Prostate gland (tissue), 2 donors: ENCODE measurements around the gene MYOZ2.

Source experiments
- CTCF ChIP-seq, 4 experiments: fragments of 200-600 bp in 2 of 4; fragments of 450-650 bp in 2 of 4; sonication (generic) in 2 of 4; IDR thresholded peaks; 1 replicate in 3 of 4; 2 replicates in 1 of 4; pipeline ENCODE4 v1.5.1; 2016 to 2019; ENCODE audit warnings: antibody characterized with exemption in 4 of 4, mild to moderate bottlenecking in 2 of 4, moderate library complexity in 2 of 4
- POLR2A ChIP-seq: fragments of 450-650 bp; IDR thresholded peaks from one replicate; pipeline ENCODE4 v1.6.1; 2016; ENCODE audit warnings: antibody characterized with exemption, mild to moderate bottlenecking
- POLR2AphosphoS5 ChIP-seq: sonication (generic); formaldehyde crosslinking; IDR thresholded peaks from one replicate; pipeline ENCODE4 v1.6.1; 2017; ENCODE audit warnings: antibody characterized with exemption

- TF ChIP-seq POLR2A, result no peak
- TF ChIP-seq POLR2AphosphoS5, result no peak
- no peak for TF ChIP-seq CTCF (IDR thresholded peaks at IDR 0.05)
Observed at GRCh38 chr4:119211867-119212233, 76.2 kb downstream of the MYOZ2 start.
